HepG2 (cell line): ENCODE results near the gene CMIP. TPM values are rescaled to one million over a fixed set of nuclear protein-coding genes. Genes with fewer than 3 reads are reported as not detected.

Experiments used
- ASH2L ChIP-seq: fragments of 300-600, 200-600 bp; sonication (generic); IDR thresholded peaks from 2 replicates; pipeline ENCODE4 v1.7.0; 2017; ENCODE audit warnings: low read depth, mild to moderate bottlenecking, moderate library complexity, mixed read lengths, low read length; ENCODE audit not compliant: insufficient read length
- CBX5 ChIP-seq: sonication (generic); formaldehyde crosslinking; IDR thresholded peaks from 2 replicates; pipeline ENCODE4 v1.4.0; 2020; ENCODE audit warnings: missing genetic modification reagents, borderline replicate concordance
- ELF3 ChIP-seq: IDR thresholded peaks from 2 replicates; pipeline ENCODE4 v1.6.1; 2016; ENCODE audit warnings: missing genetic modification reagents, missing compliant biosample characterization
- FIP1L1 ChIP-seq: fragments of 200-400 bp; formaldehyde crosslinking; IDR thresholded peaks from 2 replicates; pipeline ENCODE4 v1.6.1; 2018; ENCODE audit warnings: low read depth, mild to moderate bottlenecking, low read length, moderate library complexity, borderline replicate concordance; ENCODE audit not compliant: insufficient read depth
- HOXA7 ChIP-seq: sonication (generic); formaldehyde crosslinking; IDR thresholded peaks from 2 replicates; pipeline ENCODE4 v1.8.1; 2022; ENCODE audit warnings: mild to moderate bottlenecking, missing genetic modification reagents, moderate library complexity
- KLF6 ChIP-seq: IDR thresholded peaks from 2 replicates; pipeline ENCODE4 v1.8.0; 2016; ENCODE audit warnings: missing biosample characterization, missing genetic modification reagents
- MAZ ChIP-seq, 2 experiments: sonication (generic) in 1 of 2; formaldehyde crosslinking in 1 of 2; IDR thresholded peaks; 2 replicates each; pipeline versions ENCODE4 v1.5.0 to v1.6.1; 2012 to 2020; ENCODE audit warnings: low read depth in 2 of 2, mild to moderate bottlenecking in 2 of 2, borderline replicate concordance in 1 of 2, improper control_type of control experiment in 1 of 2, low read length in 1 of 2, missing genetic modification reagents in 1 of 2, moderate library complexity in 1 of 2
- NFYB ChIP-seq: sonication (generic); formaldehyde crosslinking; IDR thresholded peaks from 2 replicates; pipeline ENCODE4 v1.4.0; 2020; ENCODE audit warnings: missing genetic modification reagents
- NRL ChIP-seq: sonication (generic); formaldehyde crosslinking; IDR thresholded peaks from 2 replicates; pipeline ENCODE4 v1.5.0; 2020; ENCODE audit warnings: missing genetic modification reagents, mild to moderate bottlenecking, moderate library complexity, borderline replicate concordance
- RFX1 ChIP-seq: fragments of 450-650 bp; IDR thresholded peaks from 2 replicates; pipeline ENCODE4 v1.6.1; 2017
- XRCC5 ChIP-seq: fragments of 200-400 bp; formaldehyde crosslinking; optimal IDR thresholded peaks from 2 replicates; pipeline ENCODE3; 2017; ENCODE audit warnings: mild to moderate bottlenecking, low read length
- YEATS2 ChIP-seq: sonication (generic); formaldehyde crosslinking; IDR thresholded peaks from 2 replicates; pipeline ENCODE4 v1.4.0; 2020; ENCODE audit warnings: missing genetic modification reagents, borderline replicate concordance
- ZNF121 ChIP-seq: sonication (generic); formaldehyde crosslinking; IDR thresholded peaks from 2 replicates; pipeline ENCODE4 v1.5.0; 2020; ENCODE audit warnings: mild to moderate bottlenecking, missing genetic modification reagents
- ZNF33B ChIP-seq: sonication (generic); formaldehyde crosslinking; IDR thresholded peaks from 2 replicates; pipeline ENCODE4 v1.5.1; 2020; ENCODE audit warnings: mild to moderate bottlenecking, missing genetic modification reagents
- ZNF510 ChIP-seq: sonication (generic); formaldehyde crosslinking; IDR thresholded peaks from 2 replicates; pipeline ENCODE4 v1.4.0; 2020; ENCODE audit warnings: low read depth, mild to moderate bottlenecking, missing genetic modification reagents
- ZNF557 ChIP-seq: sonication (generic); formaldehyde crosslinking; IDR thresholded peaks from 2 replicates; pipeline ENCODE4 v1.4.0; 2020; ENCODE audit warnings: missing genetic modification reagents
- ZNF615 ChIP-seq: sonication (generic); formaldehyde crosslinking; IDR thresholded peaks from 2 replicates; pipeline ENCODE4 v1.5.0; 2020; ENCODE audit warnings: mild to moderate bottlenecking, missing genetic modification reagents, borderline replicate concordance
- ZNF678 ChIP-seq: sonication (generic); formaldehyde crosslinking; IDR thresholded peaks from 2 replicates; pipeline ENCODE4 v1.4.0; 2020; ENCODE audit warnings: mild to moderate bottlenecking, missing genetic modification reagents
- ZNF761 ChIP-seq: sonication (generic); formaldehyde crosslinking; conservative IDR thresholded peaks from 2 replicates; pipeline ENCODE4 v1.4.0; 2020; ENCODE audit warnings: mild to moderate bottlenecking, missing genetic modification reagents
- polyA plus RNA-seq, 8 experiments: library from polyadenylated mRNA; depleted of rRNA in 3 of 8; stranded (reverse) in 7 of 8; unstranded in 1 of 8; fragments of >200 nt; fragmentation: Illumina TruSeq in 4 of 8; extraction: Trizol in 4 of 8; gene quantifications; 2 replicates each; pipeline versions ENCODE4 v1.2.1 to v1.2.3, GENCODE V29; 2011 to 2016; ENCODE audit warnings: low read depth in 4 of 8, missing spikeins in 1 of 8, mixed read lengths in 1 of 8; ENCODE audit not compliant: insufficient read depth in 1 of 8
- total RNA-seq, 5 experiments: library from RNA; depleted of rRNA; stranded (reverse); fragments of >200 nt; fragmentation: Illumina TruSeq; extraction: Trizol; gene quantifications; 2 replicates each; pipeline ENCODE4 v1.2.3, GENCODE V29; 2016; ENCODE audit warnings: low read depth in 1 of 5
- TF ChIP-seq, protein P1 (sequence below): sonication (generic); formaldehyde crosslinking; conservative IDR thresholded peaks from 2 replicates; pipeline ENCODE4 v1.4.0; 2020; ENCODE audit warnings: missing genetic modification reagents
- TF ChIP-seq, protein P2 (sequence below): sonication (generic); formaldehyde crosslinking; IDR thresholded peaks from 2 replicates; pipeline ENCODE4 v1.5.0; 2020; ENCODE audit warnings: missing genetic modification reagents
- TF ChIP-seq, protein P3 (sequence below): sonication (generic); formaldehyde crosslinking; IDR thresholded peaks from 2 replicates; pipeline ENCODE4 v1.5.0; 2020; ENCODE audit warnings: mild to moderate bottlenecking, missing genetic modification reagents

The CMIP gene
- total and polyA plus RNA-seq, 2 of the 13 experiments (the other 11 are each of a cell fraction or from before 2014, with no cell fraction given): 10.9 to 18.1 TPM

DNA sequence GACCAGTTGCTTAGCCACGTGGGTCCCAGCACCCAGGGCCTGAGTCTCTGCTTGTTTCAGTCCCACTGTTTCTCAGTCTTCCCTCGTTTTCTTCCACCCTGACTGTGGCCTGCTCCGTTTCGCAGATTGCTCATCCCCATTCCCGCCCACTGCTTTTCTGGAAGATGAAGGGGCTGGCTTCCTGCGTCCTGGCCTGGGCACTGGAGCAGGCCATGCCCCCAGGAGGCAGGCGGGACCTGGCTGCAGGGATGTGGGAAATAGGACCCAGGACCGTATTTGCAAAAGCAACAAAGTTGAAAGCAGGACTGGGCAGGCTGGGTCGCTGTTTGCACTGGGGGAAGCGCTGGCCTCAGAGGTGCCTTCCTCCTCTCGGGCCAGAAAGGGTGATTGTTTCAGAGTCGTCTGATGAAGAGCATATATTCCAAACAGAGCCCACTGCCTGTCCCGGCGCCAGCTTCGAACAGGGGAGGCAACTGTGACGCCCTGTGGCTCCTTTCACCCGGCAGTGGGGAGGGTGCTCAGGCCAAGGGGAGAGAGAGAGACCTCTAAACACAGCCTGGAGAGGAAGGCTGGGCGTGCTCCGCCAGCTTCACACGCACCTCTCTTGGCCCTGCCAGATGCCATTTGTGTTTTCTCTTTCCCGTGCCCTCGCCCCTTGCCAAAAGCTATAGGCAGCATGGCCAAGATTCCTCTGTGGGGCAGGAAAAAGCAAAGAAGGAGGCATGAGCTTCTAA, 108.6 kb downstream of the CMIP start (continued):
- TF ChIP-seq ASH2L (peak; percentile 47), YEATS2 (no peak), MAZ (IDR thresholded peaks at IDR 0.05; ENCODE audit: borderline replicate concordance, low read depth, low read length) (no peak), MAZ (CRISPR knock-in tag; IDR thresholded peaks at IDR 0.05; ENCODE audit: low read depth) (no peak), ZNF615 (CRISPR knock-in tag) (no peak), NFYB (CRISPR knock-in tag) (no peak), HOXA7 (CRISPR knock-in tag) (no peak), KLF6 (CRISPR knock-in tag) (no peak), ZNF557 (CRISPR knock-in tag) (no peak), XRCC5 (peak; percentile 70), ZNF678 (no peak), ELF3 (0 out of 2 replicates have a peak, but pooled peaks have one; percentile 52), ZNF761 (0 out of 2 replicates have a peak, but pooled peaks have one; percentile 84), ZNF121 (peak; percentile 15; the same call in 1 of the 2 replicates), RFX1 (no peak), NRL (peak; percentile 75), ZNF510 (0 out of 2 replicates have a peak, but pooled peaks have one; percentile 59), CBX5 (CRISPR knock-in tag) (peak; percentile 74; the same call in 1 of the 2 replicates), ZNF33B (CRISPR knock-in tag) (no peak), FIP1L1 (no peak)
- TF ChIP-seq, protein P1, sequence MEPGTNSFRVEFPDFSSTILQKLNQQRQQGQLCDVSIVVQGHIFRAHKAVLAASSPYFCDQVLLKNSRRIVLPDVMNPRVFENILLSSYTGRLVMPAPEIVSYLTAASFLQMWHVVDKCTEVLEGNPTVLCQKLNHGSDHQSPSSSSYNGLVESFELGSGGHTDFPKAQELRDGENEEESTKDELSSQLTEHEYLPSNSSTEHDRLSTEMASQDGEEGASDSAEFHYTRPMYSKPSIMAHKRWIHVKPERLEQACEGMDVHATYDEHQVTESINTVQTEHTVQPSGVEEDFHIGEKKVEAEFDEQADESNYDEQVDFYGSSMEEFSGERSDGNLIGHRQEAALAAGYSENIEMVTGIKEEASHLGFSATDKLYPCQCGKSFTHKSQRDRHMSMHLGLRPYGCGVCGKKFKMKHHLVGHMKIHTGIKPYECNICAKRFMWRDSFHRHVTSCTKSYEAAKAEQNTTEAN: peak; percentile 48; the same call in 1 of the 2 replicates
- TF ChIP-seq, protein P2, sequence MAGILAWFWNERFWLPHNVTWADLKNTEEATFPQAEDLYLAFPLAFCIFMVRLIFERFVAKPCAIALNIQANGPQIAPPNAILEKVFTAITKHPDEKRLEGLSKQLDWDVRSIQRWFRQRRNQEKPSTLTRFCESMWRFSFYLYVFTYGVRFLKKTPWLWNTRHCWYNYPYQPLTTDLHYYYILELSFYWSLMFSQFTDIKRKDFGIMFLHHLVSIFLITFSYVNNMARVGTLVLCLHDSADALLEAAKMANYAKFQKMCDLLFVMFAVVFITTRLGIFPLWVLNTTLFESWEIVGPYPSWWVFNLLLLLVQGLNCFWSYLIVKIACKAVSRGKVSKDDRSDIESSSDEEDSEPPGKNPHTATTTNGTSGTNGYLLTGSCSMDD (CRISPR knock-in tag): no peak
- TF ChIP-seq, protein P3, sequence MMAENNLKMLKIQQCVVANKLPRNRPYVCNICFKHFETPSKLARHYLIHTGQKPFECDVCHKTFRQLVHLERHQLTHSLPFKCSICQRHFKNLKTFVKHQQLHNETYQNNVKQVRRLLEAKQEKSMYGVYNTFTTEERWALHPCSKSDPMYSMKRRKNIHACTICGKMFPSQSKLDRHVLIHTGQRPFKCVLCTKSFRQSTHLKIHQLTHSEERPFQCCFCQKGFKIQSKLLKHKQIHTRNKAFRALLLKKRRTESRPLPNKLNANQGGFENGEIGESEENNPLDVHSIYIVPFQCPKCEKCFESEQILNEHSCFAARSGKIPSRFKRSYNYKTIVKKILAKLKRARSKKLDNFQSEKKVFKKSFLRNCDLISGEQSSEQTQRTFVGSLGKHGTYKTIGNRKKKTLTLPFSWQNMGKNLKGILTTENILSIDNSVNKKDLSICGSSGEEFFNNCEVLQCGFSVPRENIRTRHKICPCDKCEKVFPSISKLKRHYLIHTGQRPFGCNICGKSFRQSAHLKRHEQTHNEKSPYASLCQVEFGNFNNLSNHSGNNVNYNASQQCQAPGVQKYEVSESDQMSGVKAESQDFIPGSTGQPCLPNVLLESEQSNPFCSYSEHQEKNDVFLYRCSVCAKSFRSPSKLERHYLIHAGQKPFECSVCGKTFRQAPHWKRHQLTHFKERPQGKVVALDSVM (CRISPR knock-in tag): 0 out of 2 replicates have a peak, but pooled peaks have one; percentile 26
